Esophagus squamous epithelium (tissue), 5 donors: Measurements from ENCODE around the gene ARPC5L. TPM values are rescaled to one million over a fixed set of nuclear protein-coding genes. Genes with fewer than 3 reads are reported as not detected.

Experiments
- DNase-seq: peaks from one replicate; lab custom pipeline; 2025; lab: John Stamatoyannopoulos, UW
- H3K27ac ChIP-seq, 4 donors: fragments of 200-600 bp; sonication (generic); one replicate each; pipeline ENCODE4 v1.5.1; 2016 to 2019; ENCODE audit warnings: mild to moderate bottlenecking in 1 of 4
- H3K27me3 ChIP-seq, 4 donors: fragments of 200-600 bp; sonication (generic); 1 replicate in 3 of 4; 2 replicates in 1 of 4; pipeline versions ENCODE4 v1.5.1 to v1.6.0; 2017 to 2021; ENCODE audit warnings: antibody characterized with exemption in 1 of 4
- H3K36me3 ChIP-seq, 3 donors: fragments of 200-600 bp; sonication (generic); one replicate each; pipeline ENCODE4 v1.5.1; 2016 to 2019
- H3K4me1 ChIP-seq, 3 donors: fragments of 200-600 bp; sonication (generic); one replicate each; pipeline ENCODE4 v1.5.1; 2017 to 2019
- H3K4me3 ChIP-seq, 4 donors: fragments of 200-600 bp; sonication (generic); 1 replicate in 3 of 4; 2 replicates in 1 of 4; pipeline ENCODE4 v1.5.1; 2016 to 2019; ENCODE audit warnings: mild to moderate bottlenecking in 2 of 4, moderate library complexity in 1 of 4
- H3K9me3 ChIP-seq, 3 donors: fragments of 200-600 bp; sonication (generic); one replicate each; pipeline ENCODE4 v1.5.1; 2016 to 2019
- POLR2A ChIP-seq, 4 donors: fragments of 450-650 bp; IDR thresholded peaks; one replicate each; pipeline ENCODE4 v1.6.1; 2017; ENCODE audit warnings: antibody characterized with exemption in 4 of 4, mild to moderate bottlenecking in 4 of 4, moderate library complexity in 3 of 4
- WGBS, 2 donors: methylation state at CpG; one replicate each; pipeline ENCODE4 v1.1.5; 2018; 5-methylcytosine and 5-hydroxymethylcytosine counted together
- intact Hi-C: fragments of 100-400 bp; cut with DNase I; formaldehyde crosslinking; loops from one replicate; pipeline ENCODE4 v1.15.0; 2022
- total RNA-seq, 4 donors: library from RNA; depleted of rRNA; stranded (reverse); fragments of >200 nt; gene quantifications; one replicate each; pipeline ENCODE4 v1.1.0, GENCODE V29; 2016
- TF ChIP-seq, protein P1 (sequence below), 6 experiments: fragments of 450-650 bp in 4 of 6; fragments of 200-600 bp in 2 of 6; sonication (generic) in 2 of 6; IDR thresholded peaks; one replicate each; pipeline ENCODE4 v1.5.1; 2016 to 2019; ENCODE audit warnings: antibody characterized with exemption in 6 of 6, mild to moderate bottlenecking in 4 of 6, moderate library complexity in 4 of 6
- donor health status: DM: yes; HTN: yes; CAD: no.

Gene ARPC5L
- total RNA-seq, 4 donors from 2014 or later = 39.1 to 59.6 (median 45.3) TPM

DNA sequence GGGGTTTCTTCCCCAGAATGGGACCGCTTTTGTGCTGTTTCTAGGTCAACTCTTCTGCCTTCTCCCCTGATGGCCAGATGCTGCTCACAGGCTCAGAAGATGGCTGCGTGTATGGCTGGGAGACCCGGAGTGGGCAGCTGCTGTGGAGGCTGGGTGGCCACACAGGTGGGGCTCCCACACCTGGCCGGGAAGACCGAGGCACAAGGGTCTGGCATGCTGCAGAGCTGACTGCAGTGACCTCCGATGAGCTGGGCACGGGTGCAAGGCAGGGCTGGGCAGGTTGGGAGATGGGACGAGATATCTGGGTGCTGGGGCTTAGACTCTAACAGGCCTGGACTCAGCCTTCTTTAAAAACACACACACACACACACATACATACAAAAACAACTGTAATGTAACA, 7.8 kb upstream of the ARPC5L start:
- H3K27ac ChIP-seq = no peak overlapping the region
- TF ChIP-seq, protein P1, sequence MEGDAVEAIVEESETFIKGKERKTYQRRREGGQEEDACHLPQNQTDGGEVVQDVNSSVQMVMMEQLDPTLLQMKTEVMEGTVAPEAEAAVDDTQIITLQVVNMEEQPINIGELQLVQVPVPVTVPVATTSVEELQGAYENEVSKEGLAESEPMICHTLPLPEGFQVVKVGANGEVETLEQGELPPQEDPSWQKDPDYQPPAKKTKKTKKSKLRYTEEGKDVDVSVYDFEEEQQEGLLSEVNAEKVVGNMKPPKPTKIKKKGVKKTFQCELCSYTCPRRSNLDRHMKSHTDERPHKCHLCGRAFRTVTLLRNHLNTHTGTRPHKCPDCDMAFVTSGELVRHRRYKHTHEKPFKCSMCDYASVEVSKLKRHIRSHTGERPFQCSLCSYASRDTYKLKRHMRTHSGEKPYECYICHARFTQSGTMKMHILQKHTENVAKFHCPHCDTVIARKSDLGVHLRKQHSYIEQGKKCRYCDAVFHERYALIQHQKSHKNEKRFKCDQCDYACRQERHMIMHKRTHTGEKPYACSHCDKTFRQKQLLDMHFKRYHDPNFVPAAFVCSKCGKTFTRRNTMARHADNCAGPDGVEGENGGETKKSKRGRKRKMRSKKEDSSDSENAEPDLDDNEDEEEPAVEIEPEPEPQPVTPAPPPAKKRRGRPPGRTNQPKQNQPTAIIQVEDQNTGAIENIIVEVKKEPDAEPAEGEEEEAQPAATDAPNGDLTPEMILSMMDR (IDR thresholded peaks at IDR 0.05) = no peak
- 49 to 56% methylated on average over 4 to 7 of the region's 8 CpGs for WGBS, 2 donors
- H3K4me1 ChIP-seq = peaks cover 16 to 55% (median 24%) of the 10 kb centered on the region in 3 donors
- no peaks in the 10 kb centered on the region for H3K9me3 ChIP-seq
- intact Hi-C loops = loop anchor here (10.0 kb wide), 1 partner anchor 291 kb away; the partner anchor contains the start of gene SCAI
- no peak overlapping the region for H3K4me3 ChIP-seq
- peaks cover 16 to 33% (median 20%) of the 10 kb centered on the region in 3 donors for H3K36me3 ChIP-seq
- H3K27me3 ChIP-seq = no peaks in the 10 kb centered on the region
- DNase-seq = no peak

DNA sequence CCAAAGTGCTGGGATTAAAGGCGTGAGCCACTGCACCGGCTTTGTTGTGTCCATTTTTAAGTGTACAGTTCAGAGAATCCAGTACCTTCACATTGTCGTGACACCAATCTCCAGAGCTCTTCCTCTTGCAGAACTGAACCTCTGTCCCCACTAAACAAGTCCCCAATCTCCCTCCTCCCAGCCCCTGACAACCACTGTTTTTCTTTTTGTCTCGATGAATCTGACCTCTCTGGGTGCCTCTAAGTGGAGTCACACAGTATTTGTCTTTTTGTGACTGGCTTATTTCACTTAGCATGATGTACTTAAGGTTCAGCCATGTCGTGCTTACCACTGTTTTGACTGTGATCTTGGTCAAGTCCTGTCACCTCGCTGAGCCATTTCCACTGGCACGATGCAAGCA, 7.1 kb upstream of the ARPC5L start:
- H3K27ac ChIP-seq = no peak overlapping the region
- intact Hi-C loops = loop anchor here (10.0 kb wide), 1 partner anchor 290 kb away; the partner anchor contains the start of gene SCAI
- no peak for DNase-seq
- H3K36me3 ChIP-seq = peaks cover 18 to 40% (median 21%) of the 10 kb centered on the region in 3 donors
- H3K4me1 ChIP-seq = peaks cover 19 to 62% (median 30%) of the 10 kb centered on the region in 3 donors
- WGBS, 2 donors = 53 to 55% methylated on average over 7 of the region's 7 CpGs
- H3K27me3 ChIP-seq = no peaks in the 10 kb centered on the region
- no peaks in the 10 kb centered on the region for H3K9me3 ChIP-seq
- TF ChIP-seq, protein P1 (IDR thresholded peaks at IDR 0.05) = no peak
- TF ChIP-seq POLR2A (IDR thresholded peaks at IDR 0.05) = no peak
- no peak overlapping the region for H3K4me3 ChIP-seq

DNA sequence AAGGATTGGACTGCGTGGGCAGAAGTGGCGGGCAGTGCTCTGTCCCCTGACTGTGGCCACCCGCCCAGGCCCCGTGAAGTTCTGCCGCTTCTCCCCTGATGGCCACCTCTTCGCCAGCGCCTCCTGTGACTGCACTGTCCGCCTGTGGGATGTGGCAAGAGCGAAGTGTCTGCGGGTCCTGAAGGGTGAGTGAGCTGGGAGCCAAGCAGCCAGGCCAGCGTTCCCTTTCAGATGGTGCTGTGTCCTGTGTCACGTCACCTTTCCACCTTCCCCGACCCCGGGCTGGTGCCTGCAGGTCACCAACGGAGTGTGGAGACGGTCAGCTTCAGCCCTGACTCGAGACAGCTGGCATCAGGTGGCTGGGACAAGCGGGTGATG, 6.4 kb upstream of the ARPC5L start:
- 81 to 86% methylated on average over 5 to 15 of the region's 18 CpGs for WGBS, 2 donors
- Histone ChIP-seq H3K9me3 (no peaks in the 10 kb centered on the region), H3K27me3 (no peaks in the 10 kb centered on the region), H3K36me3 (peaks cover 18 to 47% (median 28%) of the 10 kb centered on the region in 3 donors), H3K4me1 (peaks cover 27 to 69% (median 37%) of the 10 kb centered on the region in 3 donors), H3K4me3 (no peak overlapping the region), H3K27ac (peak overlapping the region in 1 of 4 donors; percentile 5)
- no peak for DNase-seq
- TF ChIP-seq POLR2A (IDR thresholded peaks at IDR 0.05) = no peak
- TF ChIP-seq, protein P1 (IDR thresholded peaks at IDR 0.05) = no peak
- intact Hi-C loops = loop anchor here (10.0 kb wide), 1 partner anchor 289 kb away; the partner anchor contains the start of gene SCAI

DNA sequence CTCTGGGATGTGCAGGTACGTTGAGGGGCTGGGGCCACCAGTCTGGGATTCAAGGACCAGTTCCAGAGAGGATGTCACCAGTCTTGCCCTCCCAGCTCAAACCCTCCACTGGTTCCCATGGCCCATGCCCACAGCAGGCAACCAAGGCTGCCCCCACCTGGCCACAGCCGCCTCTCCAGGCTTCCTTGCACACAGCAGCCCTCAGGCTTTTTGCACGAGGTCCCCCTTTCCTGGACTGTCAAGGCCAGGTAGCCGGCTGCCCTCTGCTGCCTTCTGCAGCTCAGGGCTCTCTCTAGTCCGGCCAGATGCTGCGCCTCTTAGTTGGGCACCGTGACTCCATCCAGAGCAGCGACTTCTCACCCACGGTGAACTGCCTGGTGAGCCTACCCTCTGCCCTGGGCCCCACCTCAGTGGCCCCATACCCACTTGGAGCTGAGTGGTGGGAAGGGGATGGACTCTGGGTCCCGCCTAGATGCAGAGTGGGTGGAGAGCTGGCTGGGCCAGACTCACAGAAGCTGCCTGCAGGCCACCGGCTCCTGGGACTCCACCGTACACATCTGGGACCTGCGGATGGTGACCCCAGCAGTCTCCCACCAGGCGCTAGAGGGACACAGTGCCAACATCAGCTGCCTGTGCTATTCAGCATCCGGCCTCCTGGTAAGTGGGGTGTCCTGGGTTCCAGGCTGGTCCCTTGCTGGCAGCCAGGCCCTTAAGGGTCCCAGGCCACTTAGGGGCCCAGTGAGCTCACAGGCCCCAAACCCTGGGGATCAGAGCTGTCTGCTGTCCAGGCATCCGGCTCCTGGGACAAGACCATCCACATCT, 5.8 kb upstream of the ARPC5L start:
- H3K27ac ChIP-seq = peak overlapping the region in 1 of 4 donors; percentile 5
- no peak for DNase-seq
- intact Hi-C loops = loop anchor here (10.0 kb wide), 1 partner anchor 289 kb away; the partner anchor contains the start of gene SCAI
- H3K9me3 ChIP-seq = no peaks in the 10 kb centered on the region
- TF ChIP-seq, protein P1 (IDR thresholded peaks at IDR 0.05) = peak in 3 of 6 experiments; percentile 7 to 26 (median 9)
- no peak for TF ChIP-seq POLR2A (IDR thresholded peaks at IDR 0.05)
- 63% methylated on average over 12 of the region's 16 CpGs; no CpG with 5 or more reads in 1 of the 2 donors for WGBS, 2 donors
- H3K4me3 ChIP-seq = no peak overlapping the region
- H3K27me3 ChIP-seq = no peaks in the 10 kb centered on the region
- peaks cover 18 to 51% (median 28%) of the 10 kb centered on the region in 3 donors for H3K36me3 ChIP-seq
- peaks cover 33 to 70% (median 43%) of the 10 kb centered on the region in 3 donors for H3K4me1 ChIP-seq
